Measurements from ENCODE around the gene SLAIN2. TPM values are rescaled to one million over a fixed set of nuclear protein-coding genes. Genes with fewer than 3 reads are reported as not detected.

The SLAIN2 gene
- total RNA-seq, 1 donor from 2014 or later: 54.6 TPM

GRCh38 chr4:48467891-48468290 is 126.6 kb downstream of the SLAIN2 start:
- Mint-ChIP-seq H3K27ac (ENCODE audit: unreplicated experiment) (no peak overlapping the region), H3K4me1 (ENCODE audit: unreplicated experiment) (peaks cover 4% of the 10 kb centered on the region), H3K9me3 (ENCODE audit: unreplicated experiment) (no peaks in the 10 kb centered on the region), H3K4me3 (ENCODE audit: unreplicated experiment) (no peak overlapping the region), H3K27me3 (ENCODE audit: unreplicated experiment) (peaks cover 5% of the 10 kb centered on the region), H3K36me3 (ENCODE audit: low read depth, unreplicated experiment) (no peaks in the 10 kb centered on the region)
- no peak for DNase-seq (ENCODE audit: low spot score)
- TF ChIP-seq CTCF (IDR thresholded peaks at IDR 0.05; ENCODE audit: unreplicated experiment): no peak

- DNase-seq (ENCODE audit: low spot score): no peak
- Mint-ChIP-seq H3K27me3 (ENCODE audit: unreplicated experiment) (peaks cover 5% of the 10 kb centered on the region), H3K36me3 (ENCODE audit: low read depth, unreplicated experiment) (no peaks in the 10 kb centered on the region), H3K4me3 (ENCODE audit: unreplicated experiment) (no peak overlapping the region), H3K4me1 (ENCODE audit: unreplicated experiment) (peaks cover under 1% of the 10 kb centered on the region), H3K9me3 (ENCODE audit: unreplicated experiment) (no peaks in the 10 kb centered on the region), H3K27ac (ENCODE audit: unreplicated experiment) (no peak overlapping the region)
- TF ChIP-seq CTCF (IDR thresholded peaks at IDR 0.05; ENCODE audit: unreplicated experiment): no peak
These were observed 128.8 kb downstream of the SLAIN2 start for GRCh38 chr4:48470137-48470536.

DNA sequence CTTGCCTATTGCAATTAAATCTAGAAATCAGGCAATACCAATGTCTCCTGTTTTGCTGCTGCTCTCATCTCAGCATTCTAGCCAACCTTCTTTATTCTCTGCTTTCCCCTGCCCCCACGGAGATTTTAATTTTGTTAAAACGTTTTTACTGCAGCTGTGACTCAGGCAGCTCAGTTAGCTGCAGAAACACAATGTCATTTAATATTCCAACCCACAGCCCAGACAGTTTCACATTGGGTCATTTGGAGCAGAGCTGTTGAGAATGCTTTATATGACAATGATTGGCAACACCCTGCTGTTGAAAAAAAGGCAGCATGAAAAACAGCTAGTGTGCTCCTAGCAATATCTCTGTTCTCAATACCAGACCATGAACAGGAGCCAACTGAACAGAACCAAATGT is 129.2 kb downstream of the SLAIN2 start:
- TF ChIP-seq CTCF (IDR thresholded peaks at IDR 0.05; ENCODE audit: unreplicated experiment): no peak
- Mint-ChIP-seq H3K9me3 (ENCODE audit: unreplicated experiment) (no peaks in the 10 kb centered on the region), H3K27ac (ENCODE audit: unreplicated experiment) (no peak overlapping the region), H3K4me1 (ENCODE audit: unreplicated experiment) (no peaks in the 10 kb centered on the region), H3K4me3 (ENCODE audit: unreplicated experiment) (no peak overlapping the region), H3K27me3 (ENCODE audit: unreplicated experiment) (peaks cover 5% of the 10 kb centered on the region), H3K36me3 (ENCODE audit: low read depth, unreplicated experiment) (no peaks in the 10 kb centered on the region)
- DNase-seq (ENCODE audit: low spot score): no peak

GRCh38 chr4:48472794-48473193 is 131.5 kb downstream of the SLAIN2 start:
- Mint-ChIP-seq H3K27me3 (ENCODE audit: unreplicated experiment) (peaks cover 5% of the 10 kb centered on the region), H3K4me1 (ENCODE audit: unreplicated experiment) (no peaks in the 10 kb centered on the region), H3K9me3 (ENCODE audit: unreplicated experiment) (no peaks in the 10 kb centered on the region), H3K36me3 (ENCODE audit: low read depth, unreplicated experiment) (no peaks in the 10 kb centered on the region), H3K27ac (ENCODE audit: unreplicated experiment) (no peak overlapping the region), H3K4me3 (ENCODE audit: unreplicated experiment) (no peak overlapping the region)
- TF ChIP-seq CTCF (IDR thresholded peaks at IDR 0.05; ENCODE audit: unreplicated experiment): no peak
- no peak for DNase-seq (ENCODE audit: low spot score)

GRCh38 chr4:48475770-48476169 is 134.4 kb downstream of the SLAIN2 start:
- H3K9me3 Mint-ChIP-seq (ENCODE audit: unreplicated experiment): no peaks in the 10 kb centered on the region

More at GRCh38 chr4:48475770-48476169, 134.4 kb downstream of the SLAIN2 start:
- H3K36me3 Mint-ChIP-seq (ENCODE audit: low read depth, unreplicated experiment): no peaks in the 10 kb centered on the region
- no peak for TF ChIP-seq CTCF (IDR thresholded peaks at IDR 0.05; ENCODE audit: unreplicated experiment)
- DNase-seq (ENCODE audit: low spot score): no peak
- no peaks in the 10 kb centered on the region for H3K27me3 Mint-ChIP-seq (ENCODE audit: unreplicated experiment)
- no peak overlapping the region for H3K27ac Mint-ChIP-seq (ENCODE audit: unreplicated experiment)
- no peak overlapping the region for H3K4me3 Mint-ChIP-seq (ENCODE audit: unreplicated experiment)
- no peaks in the 10 kb centered on the region for H3K4me1 Mint-ChIP-seq (ENCODE audit: unreplicated experiment)

Other genes starting within 250 kb of the SLAIN2 start
- gene TXK, start 207.3 kb upstream of the SLAIN2 start, total RNA-seq (ENCODE audit: unreplicated experiment): 0.36 TPM
- gene TEC, start 71.7 kb upstream of the SLAIN2 start, total RNA-seq (ENCODE audit: unreplicated experiment): 1.9 TPM
- 0.28 TPM for gene SLC10A4, start 141.8 kb downstream of the SLAIN2 start, total RNA-seq (ENCODE audit: unreplicated experiment)
- gene ZAR1, start 148.7 kb downstream of the SLAIN2 start, total RNA-seq (ENCODE audit: unreplicated experiment): not detected

Data from endothelial cell (in vitro differentiated cells).